HG02870 (cell line): ENCODE data around the gene GANC.

Experiments used
- ATAC-seq: cut with Tn5 transposase; IDR thresholded peaks from one replicate; pipeline ENCODE4 v1.9.1; 2021; ENCODE audit warnings: mild to moderate bottlenecking, moderate library complexity; ENCODE audit not compliant: unreplicated experiment

GANC gene

GRCh38 chr15:42373936-42374335 lies 100.9 kb downstream of the GANC start:
- no peak for ATAC-seq

GRCh38 chr15:42374810-42375209 lies 101.8 kb downstream of the GANC start:
- ATAC-seq: no peak

GRCh38 chr15:42375252-42375651 lies 102.3 kb downstream of the GANC start:
- no peak for ATAC-seq

GRCh38 chr15:42375941-42376340 lies 102.9 kb downstream of the GANC start:
- no peak for ATAC-seq

- no peak for ATAC-seq
Observed at GRCh38 chr15:42378011-42378410, 105.0 kb downstream of the GANC start.

GRCh38 chr15:42384597-42384996 lies 111.6 kb downstream of the GANC start:
- no peak for ATAC-seq

- ATAC-seq: no peak
Observed at GRCh38 chr15:42385206-42385979, 112.4 kb downstream of the GANC start.

GRCh38 chr15:42385980-42386700 lies 113.1 kb downstream of the GANC start:
- ATAC-seq: no peak

- no peak for ATAC-seq
Observed at GRCh38 chr15:42387603-42388002, 114.6 kb downstream of the GANC start.

GRCh38 chr15:42392309-42393024 lies 119.5 kb downstream of the GANC start:
- no peak for ATAC-seq

- no peak for ATAC-seq
Observed at GRCh38 chr15:42394106-42394505, 121.1 kb downstream of the GANC start.

GRCh38 chr15:42395838-42396237 lies 122.8 kb downstream of the GANC start:
- ATAC-seq: no peak

GRCh38 chr15:42401544-42402454 lies 128.8 kb downstream of the GANC start:
- ATAC-seq: no peak

GRCh38 chr15:42402455-42403205 lies 129.6 kb downstream of the GANC start:
- no peak for ATAC-seq

GRCh38 chr15:42403389-42403788 lies 130.4 kb downstream of the GANC start:
- no peak for ATAC-seq

- ATAC-seq: no peak
Observed at GRCh38 chr15:42404461-42405235, 131.6 kb downstream of the GANC start.

GRCh38 chr15:42405863-42406482 lies 133.0 kb downstream of the GANC start:
- no peak for ATAC-seq
